Transverse colon (tissue), 4 donors: ENCODE results near the gene EIF4G2. TPM values are rescaled to one million over a fixed set of nuclear protein-coding genes. Genes with fewer than 3 reads are reported as not detected.

Experiments
- DNase-seq: peaks from one replicate; pipeline ENCODE4 v3.0.0-alpha.2; 2019
- H3K27ac ChIP-seq, 4 donors: fragments of 200-600 bp; sonication (generic); 2 replicates each; pipeline ENCODE4 v1.5.1; 2016 to 2018; ENCODE audit warnings: inconsistent platforms in 4 of 4
- H3K27me3 ChIP-seq: fragments of 200-600 bp; sonication (generic); 2 replicates; pipeline ENCODE4 v1.5.1; 2017; ENCODE audit warnings: inconsistent platforms
- H3K36me3 ChIP-seq, 4 donors: fragments of 200-600 bp; sonication (generic); 2 replicates each; pipeline ENCODE4 v1.5.1; 2017 to 2019; ENCODE audit warnings: inconsistent platforms in 4 of 4
- H3K4me1 ChIP-seq, 4 donors: fragments of 200-600 bp; sonication (generic); 2 replicates each; pipeline ENCODE4 v1.5.1; 2017 to 2020; ENCODE audit warnings: inconsistent platforms in 4 of 4
- H3K4me3 ChIP-seq, 4 donors: fragments of 200-600 bp; sonication (generic); 1 replicate in 1 of 4; 2 replicates in 3 of 4; pipeline versions ENCODE4 v1.5.1 to v1.6.1; 2017 to 2019; ENCODE audit warnings: inconsistent platforms in 4 of 4
- H3K9me3 ChIP-seq, 2 donors: fragments of 200-600 bp; sonication (generic); 2 replicates each; pipeline ENCODE4 v1.5.1; 2017 to 2019; ENCODE audit warnings: inconsistent platforms in 2 of 2
- EP300 ChIP-seq: sonication (generic); formaldehyde crosslinking; IDR thresholded peaks from one replicate; pipeline ENCODE4 v1.6.1; 2017; ENCODE audit warnings: antibody characterized with exemption, low read depth
- POLR2A ChIP-seq: fragments of 450-650 bp; IDR thresholded peaks from one replicate; pipeline ENCODE4 v1.6.1; 2016; ENCODE audit warnings: antibody characterized with exemption, mild to moderate bottlenecking, moderate library complexity
- POLR2AphosphoS5 ChIP-seq, 3 donors: sonication (generic); formaldehyde crosslinking; IDR thresholded peaks; one replicate each; pipeline ENCODE4 v1.6.1; 2016; ENCODE audit warnings: antibody characterized with exemption in 3 of 3
- WGBS, 2 donors: methylation state at CpG; one replicate each; pipeline ENCODE4 v1.1.5; 2018; ENCODE audit warnings: low coverage in 1 of 2; 5-methylcytosine and 5-hydroxymethylcytosine counted together
- in situ Hi-C, 4 donors: fragments of 200-750 bp; cut with MboI; loops; one replicate each; pipeline versions ENCODE4 v1.15.0 to v1.15.1; 2017; ENCODE audit warnings: low sequenced_read_pairs in 3 of 4, low pct_ligation_motif_present in 1 of 4, low pct_unique_long_range_greater_than_20kb in 1 of 4
- intact Hi-C: fragments of 100-400 bp; cut with DNase I; formaldehyde crosslinking; loops from one replicate; pipeline ENCODE4 v1.15.1; 2023; ENCODE audit warnings: low total_unique reads
- total RNA-seq, 4 donors: library from RNA; depleted of rRNA; stranded (reverse); fragments of >200 nt; gene quantifications; one replicate each; pipeline ENCODE4 v1.1.0, GENCODE V29; 2016
- TF ChIP-seq, protein P1 (sequence below), 5 experiments: fragments of 200-600 bp in 3 of 5; fragments of 450-650 bp in 2 of 5; sonication (generic) in 3 of 5; IDR thresholded peaks; 1 replicate in 2 of 5; 2 replicates in 3 of 5; pipeline ENCODE4 v1.5.1; 2016 to 2017; ENCODE audit warnings: antibody characterized with exemption in 5 of 5, inconsistent platforms in 3 of 5, mild to moderate bottlenecking in 2 of 5, moderate library complexity in 1 of 5

The EIF4G2 gene
- total RNA-seq, 4 donors from 2014 or later: 357 to 482 (median 444) TPM

DNA sequence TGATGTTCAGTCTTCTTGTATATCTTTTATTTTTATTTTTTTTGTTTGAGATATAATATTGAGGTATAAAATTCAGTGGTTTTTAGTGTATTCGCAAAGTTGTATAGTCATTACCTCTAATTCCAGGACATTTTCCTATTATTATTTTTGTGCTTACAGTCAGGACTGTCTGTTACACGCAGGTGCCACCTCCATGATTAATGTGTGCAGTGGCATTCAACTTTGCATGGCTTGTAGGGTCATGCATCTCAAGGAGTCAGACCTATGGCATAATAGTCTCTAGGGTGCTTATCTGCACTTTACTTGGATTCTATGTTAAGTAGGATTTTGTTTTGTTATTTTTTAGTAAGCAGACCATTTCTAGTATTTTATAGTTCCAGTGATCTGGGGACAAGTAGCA lies 56.7 kb downstream of the EIF4G2 start:
- Histone ChIP-seq H3K9me3 (no peaks in the 10 kb centered on the region), H3K4me3 (peak overlapping the region; percentile 68 to 79 (median 73)), H3K36me3 (peaks cover 0 to 36% (median 11%) of the 10 kb centered on the region in 4 donors), H3K27ac (peak overlapping the region in 3 of 4 donors; percentile 94 to 96 (median 96)), H3K27me3 (no peaks in the 10 kb centered on the region), H3K4me1 (peaks cover 5 to 24% (median 15%) of the 10 kb centered on the region in 4 donors)
- TF ChIP-seq EP300 (no peak), POLR2A (no peak), POLR2AphosphoS5 (IDR thresholded peaks at IDR 0.05) (no peak)
- TF ChIP-seq, protein P1, sequence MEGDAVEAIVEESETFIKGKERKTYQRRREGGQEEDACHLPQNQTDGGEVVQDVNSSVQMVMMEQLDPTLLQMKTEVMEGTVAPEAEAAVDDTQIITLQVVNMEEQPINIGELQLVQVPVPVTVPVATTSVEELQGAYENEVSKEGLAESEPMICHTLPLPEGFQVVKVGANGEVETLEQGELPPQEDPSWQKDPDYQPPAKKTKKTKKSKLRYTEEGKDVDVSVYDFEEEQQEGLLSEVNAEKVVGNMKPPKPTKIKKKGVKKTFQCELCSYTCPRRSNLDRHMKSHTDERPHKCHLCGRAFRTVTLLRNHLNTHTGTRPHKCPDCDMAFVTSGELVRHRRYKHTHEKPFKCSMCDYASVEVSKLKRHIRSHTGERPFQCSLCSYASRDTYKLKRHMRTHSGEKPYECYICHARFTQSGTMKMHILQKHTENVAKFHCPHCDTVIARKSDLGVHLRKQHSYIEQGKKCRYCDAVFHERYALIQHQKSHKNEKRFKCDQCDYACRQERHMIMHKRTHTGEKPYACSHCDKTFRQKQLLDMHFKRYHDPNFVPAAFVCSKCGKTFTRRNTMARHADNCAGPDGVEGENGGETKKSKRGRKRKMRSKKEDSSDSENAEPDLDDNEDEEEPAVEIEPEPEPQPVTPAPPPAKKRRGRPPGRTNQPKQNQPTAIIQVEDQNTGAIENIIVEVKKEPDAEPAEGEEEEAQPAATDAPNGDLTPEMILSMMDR (IDR thresholded peaks at IDR 0.05): no peak
- 13 to 38% methylated on average over 2 of the region's 2 CpGs for WGBS, 2 donors
- intact Hi-C loops: no loop called here
- in situ Hi-C loops: no loop called here
- no peak for DNase-seq

DNA sequence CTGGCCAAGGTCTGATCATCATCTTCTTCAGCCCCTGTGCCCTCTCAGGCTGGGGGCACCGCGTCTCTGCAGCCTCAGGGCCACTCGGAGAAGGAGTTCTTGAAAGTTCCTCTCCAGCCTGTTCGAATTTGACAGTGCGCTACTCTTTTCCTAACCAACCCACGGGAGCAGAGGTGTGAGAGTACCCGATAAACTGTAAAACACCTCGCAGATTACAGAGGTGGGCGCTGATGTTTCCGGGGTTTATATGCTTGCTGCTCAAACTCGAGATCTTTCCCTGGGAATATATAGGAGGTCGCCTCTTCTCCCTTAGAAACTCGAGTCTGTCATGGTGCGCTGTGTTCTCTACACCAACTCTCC lies 57.2 kb downstream of the EIF4G2 start:
- intact Hi-C loops (no loop called here), in situ Hi-C loops (no loop called here)
- no peak for DNase-seq
- no peaks in the 10 kb centered on the region for H3K27me3 ChIP-seq
- H3K4me1 ChIP-seq: peaks cover 5 to 24% (median 15%) of the 10 kb centered on the region in 4 donors
- no peaks in the 10 kb centered on the region for H3K9me3 ChIP-seq
- H3K36me3 ChIP-seq: peaks cover 0 to 31% (median 8%) of the 10 kb centered on the region in 4 donors
- H3K4me3 ChIP-seq: peak overlapping the region; percentile 68 to 79 (median 73)
- 0% methylated on average over 6 to 14 of the region's 14 CpGs for WGBS, 2 donors
- TF ChIP-seq POLR2A: no peak
- TF ChIP-seq EP300: no peak
- TF ChIP-seq, protein P1 (IDR thresholded peaks at IDR 0.05): no peak
- no peak for TF ChIP-seq POLR2AphosphoS5 (IDR thresholded peaks at IDR 0.05)
- H3K27ac ChIP-seq: peak overlapping the region; percentile 94 to 96 (median 96)

DNA sequence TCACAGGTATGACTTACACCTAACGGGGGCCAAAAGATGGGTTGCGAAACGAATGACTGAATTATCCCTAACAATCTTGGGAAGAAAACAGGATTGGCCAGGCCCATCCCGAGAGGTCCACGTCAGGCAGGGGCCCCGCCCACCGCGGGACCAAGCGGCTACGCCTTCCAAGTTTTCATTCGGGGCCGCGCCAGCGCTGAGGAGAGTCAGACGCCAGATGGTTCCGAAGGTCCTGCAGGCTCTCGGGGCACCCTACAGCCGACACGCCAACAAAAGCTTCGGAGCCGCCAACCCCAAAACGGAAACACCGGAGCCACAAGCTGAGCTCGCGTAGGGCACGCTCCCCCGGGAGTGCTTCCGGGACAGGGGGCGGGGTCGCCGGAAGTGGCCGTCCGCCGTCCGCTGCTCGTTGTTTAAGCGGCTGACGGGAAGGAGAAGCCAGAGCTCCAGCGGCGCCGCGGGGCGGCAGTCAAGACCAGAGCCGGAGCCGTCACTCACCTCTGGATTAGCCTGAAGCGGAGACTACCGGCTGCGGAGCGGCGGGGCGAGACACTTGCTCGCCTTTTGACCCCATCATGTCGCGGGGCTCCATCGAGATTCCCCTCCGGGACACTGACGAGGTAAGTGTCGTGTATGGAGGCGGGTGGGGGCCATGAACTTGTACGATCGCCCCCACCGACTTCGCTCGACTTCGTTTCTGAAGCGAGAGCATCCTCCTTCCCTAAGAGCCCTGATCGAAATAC lies 57.7 kb downstream of the EIF4G2 start, which contains the start of gene CTR9:
Gene CTR9, plus strand, starts transcription at position 409 of the 743 bp plus-strand sequence. Its CDS starts 167 bp downstream, at position 576.
- Histone ChIP-seq H3K4me1 (peaks cover 5 to 24% (median 15%) of the 10 kb centered on the region in 4 donors), H3K27me3 (no peaks in the 10 kb centered on the region), H3K9me3 (no peaks in the 10 kb centered on the region), H3K27ac (peak within 1 kb of the TSS; percentile 94 to 96 (median 96)), H3K4me3 (peak within 1 kb of the TSS; percentile 68 to 79 (median 73)), H3K36me3 (peaks cover 0 to 26% (median 5%) of the 10 kb centered on the region in 4 donors)
- DNase-seq: peak; percentile 95
- WGBS, 2 donors: 0 to 1% methylated on average over 3 to 60 of the region's 67 CpGs
- in situ Hi-C loops (no loop called here), intact Hi-C loops (no loop called here)
- TF ChIP-seq POLR2A: peak; percentile 96
- TF ChIP-seq EP300: no peak
- TF ChIP-seq POLR2AphosphoS5 (IDR thresholded peaks at IDR 0.05): peak; percentile 91 to 96 (median 95)

DNA sequence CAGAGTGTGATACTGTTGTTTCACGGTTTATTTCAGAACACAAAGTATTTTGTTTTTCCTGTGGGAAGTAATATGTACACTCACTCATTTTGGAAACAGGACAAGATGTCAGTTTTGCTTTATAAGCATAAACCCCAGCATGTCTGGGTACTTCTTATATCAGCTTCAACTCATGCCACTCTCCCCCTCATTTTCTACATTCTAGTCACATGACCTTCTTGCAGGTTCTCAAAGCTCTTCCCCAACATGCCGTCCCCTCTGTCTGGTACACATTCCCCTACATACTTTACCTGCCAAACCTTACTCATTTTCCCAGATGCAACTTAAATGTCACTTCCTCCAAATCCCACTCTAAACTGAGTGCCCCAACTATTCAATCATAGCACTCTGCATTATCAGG lies 59.2 kb downstream of the EIF4G2 start:
- no peaks in the 10 kb centered on the region for H3K9me3 ChIP-seq
- DNase-seq: no peak
- intact Hi-C loops (no loop called here), in situ Hi-C loops (loop anchor here in 2 of 4 donors (25.0 kb wide), 3 partner anchors 187 to 987 kb away; partner anchors contain the start of genes LYVE1 (in 1 of the 2) and RNF141 (in 1 of the 2))
- TF ChIP-seq POLR2AphosphoS5 (IDR thresholded peaks at IDR 0.05) (no peak), EP300 (no peak), POLR2A (no peak)
- TF ChIP-seq, protein P1 (IDR thresholded peaks at IDR 0.05): no peak
- no peaks in the 10 kb centered on the region for H3K27me3 ChIP-seq
- no peak overlapping the region for H3K4me3 ChIP-seq
- H3K27ac ChIP-seq: no peak overlapping the region
- H3K36me3 ChIP-seq: peaks cover 0 to 11% (median 0%) of the 10 kb centered on the region in 4 donors
- WGBS, 2 donors: 60 to 78% methylated on average over 1 to 2 of the region's 2 CpGs
- peaks cover 5 to 24% (median 15%) of the 10 kb centered on the region in 4 donors for H3K4me1 ChIP-seq
